HepG2 (cell line): Measurements from ENCODE around the gene ILRUN. TPM values are rescaled to one million over a fixed set of nuclear protein-coding genes. Genes with fewer than 3 reads are reported as not detected.
A peak's percentile ranks its signal among the peaks of the same experiment; 100 is the strongest.
"Not testable (repeated sequence)": the region's sequence is repeated elsewhere in the genome, so short reads cannot be mapped to it uniquely, and the experiment has no call there.

ENCODE experiments used
- ATAC-seq: fragments of 200-7000 bp; cut with Tn5 transposase; 3 replicates; pipeline ENCODE4 v1.9.1; 2020; ENCODE audit warnings: mild to moderate bottlenecking, moderate library complexity
- BruUV-seq: library from RNA; stranded (reverse); fragments of 400-500 nt; replicated peaks from 2 replicates; lab custom pipeline; 2021; lab: Mats Ljungman, UMichigan
- CTCF ChIA-PET: fragments of 300-600 bp; formaldehyde crosslinking; extraction: SDS; loops from one replicate; lab custom pipeline; 2021; ENCODE audit warnings: low total read pairs, inconsistent platforms, low intra/inter-chr PET ratio; lab: Yijun Ruan, JAX
- POLR2A ChIA-PET: fragments of 350-600 bp; sonication (Branson Sonifier 250); formaldehyde crosslinking; loops from one replicate; lab custom pipeline; 2020; ENCODE audit warnings: antibody characterized with exemption, inconsistent platforms; lab: Yijun Ruan, JAX
- DNase-seq: peaks from one replicate; pipeline ENCODE4 v3.0.0-alpha.2; 2015; ENCODE audit warnings: low spot score
- FAIRE-seq: peaks from 3 replicates; lab custom pipeline; 2011; peaks lifted over from hg19 to GRCh38; lab: Jason Lieb, UNC
- H2AFZ ChIP-seq: one replicate; pipeline ENCODE4 v1.6.1; 2011; ENCODE audit warnings: low read length, inconsistent platforms
- H3K27ac ChIP-seq: fragments of 300-600 bp; 3 replicates; pipeline ENCODE4 v1.8.0; 2011; ENCODE audit warnings: mixed run types, mild to moderate bottlenecking, mixed read lengths, low read length, inconsistent platforms; ENCODE audit not compliant: insufficient read depth; ENCODE audit errors: extremely low read length
- H3K27me3 ChIP-seq, 2 experiments: fragments of 200-600 bp in 1 of 2; 2 replicates in 1 of 2; 3 replicates in 1 of 2; pipeline versions ENCODE4 v1.6.0 to v1.8.0; 2011; ENCODE audit warnings: low read length in 2 of 2, mild to moderate bottlenecking in 2 of 2, moderate library complexity in 2 of 2, inconsistent platforms in 1 of 2; ENCODE audit not compliant: insufficient read depth in 2 of 2, control insufficient read depth in 1 of 2
- H3K36me3 ChIP-seq, 2 experiments: fragments of 200-600 bp in 1 of 2; replicated peaks in 1 of 2; 2 replicates in 1 of 2; 3 replicates in 1 of 2; pipeline versions ENCODE4 v1.5.1 to v1.8.0; 2011; ENCODE audit warnings: low read length in 2 of 2, inconsistent platforms in 1 of 2; ENCODE audit not compliant: insufficient read depth in 2 of 2, control insufficient read depth in 1 of 2
- H3K4me1 ChIP-seq: 2 replicates; pipeline ENCODE4 v1.5.1; 2012; ENCODE audit warnings: low read length, inconsistent platforms; ENCODE audit not compliant: insufficient read depth
- H3K4me2 ChIP-seq: 2 replicates; pipeline ENCODE4 v1.6.0; 2011; ENCODE audit warnings: low read depth, low read length, inconsistent platforms
- H3K4me3 ChIP-seq, 3 experiments: fragments of 200-600 bp in 1 of 3; sonication (generic), shearing (Covaris generic) in 1 of 3; replicated peaks in 1 of 3; 2 replicates each; pipeline ENCODE4 v1.5.1; 2011 to 2016; ENCODE audit warnings: low read length in 3 of 3, inconsistent platforms in 2 of 3, low read depth in 2 of 3, mild to moderate bottlenecking in 2 of 3, control low read depth in 1 of 3, mixed read lengths in 1 of 3; ENCODE audit not compliant: insufficient read depth in 1 of 3
- H3K79me2 ChIP-seq: one replicate; pipeline ENCODE4 v1.6.1; 2011; ENCODE audit warnings: low read length, inconsistent platforms; ENCODE audit not compliant: insufficient read depth
- H3K9ac ChIP-seq: 2 replicates; pipeline ENCODE4 v1.6.0; 2011; ENCODE audit warnings: mild to moderate bottlenecking, low read depth, low read length, inconsistent platforms; ENCODE audit not compliant: insufficient read depth
- H3K9me3 ChIP-seq: 2 replicates; pipeline ENCODE4 v1.5.1; 2012; ENCODE audit warnings: mild to moderate bottlenecking, low read length
- H4K20me1 ChIP-seq: 2 replicates; pipeline ENCODE4 v1.6.0; 2011; ENCODE audit warnings: inconsistent platforms, mild to moderate bottlenecking, low read length, moderate library complexity; ENCODE audit not compliant: insufficient read depth
- CBX2 ChIP-seq, 2 experiments: fragments of 200-600 bp in 1 of 2; sonication (generic); formaldehyde crosslinking in 1 of 2; IDR thresholded peaks; 2 replicates each; pipeline versions ENCODE4 v1.7.0 to v1.8.1; 2018 to 2022; ENCODE audit warnings: low read depth in 2 of 2, low read length in 1 of 2, mild to moderate bottlenecking in 1 of 2, missing genetic modification reagents in 1 of 2
- CEBPB ChIP-seq: IDR thresholded peaks from 2 replicates; pipeline ENCODE4 v1.6.1; 2011; ENCODE audit warnings: low read depth, low read length, improper control_type of control experiment, borderline replicate concordance
- CEBPG ChIP-seq: IDR thresholded peaks from 2 replicates; pipeline ENCODE4 v1.6.1; 2016
- ZNF460 ChIP-seq: sonication (generic); formaldehyde crosslinking; IDR thresholded peaks from 2 replicates; pipeline ENCODE4 v1.5.1; 2020; ENCODE audit warnings: missing genetic modification reagents, mild to moderate bottlenecking, borderline replicate concordance
- ZNF674 ChIP-seq: sonication (generic); formaldehyde crosslinking; IDR thresholded peaks from 2 replicates; pipeline ENCODE4 v1.5.0; 2020; ENCODE audit warnings: low read depth, mild to moderate bottlenecking, missing genetic modification reagents
- WGBS: methylation state at CpG from one replicate; pipeline ENCODE4 v1.1.6; 2017; ENCODE audit warnings: low lambda C conversion rate; 5-methylcytosine and 5-hydroxymethylcytosine counted together
- in situ Hi-C: cut with HindIII; loops from 2 replicates; pipeline ENCODE4 v1.10.0; 2017; ENCODE audit warnings: low pct_unique_long_range_greater_than_20kb; ENCODE audit not compliant: extremely low pct_ligation_motif_present
- intact Hi-C: fragments of 100-400 bp; cut with micrococcal nuclease; formaldehyde crosslinking; loops from one replicate; pipeline ENCODE4 v1.10.0; 2022; ENCODE audit not compliant: unreplicated experiment
- polyA plus RNA-seq, 8 experiments: library from polyadenylated mRNA; depleted of rRNA in 3 of 8; stranded (reverse) in 7 of 8; unstranded in 1 of 8; fragments of >200 nt; fragmentation: Illumina TruSeq in 4 of 8; extraction: Trizol in 4 of 8; gene quantifications; 2 replicates each; pipeline versions ENCODE4 v1.2.1 to v1.2.3, GENCODE V29; 2011 to 2016; ENCODE audit warnings: low read depth in 4 of 8, missing spikeins in 1 of 8, mixed read lengths in 1 of 8; ENCODE audit not compliant: insufficient read depth in 1 of 8
- total RNA-seq, 5 experiments: library from RNA; depleted of rRNA; stranded (reverse); fragments of >200 nt; fragmentation: Illumina TruSeq; extraction: Trizol; gene quantifications; 2 replicates each; pipeline ENCODE4 v1.2.3, GENCODE V29; 2016; ENCODE audit warnings: low read depth in 1 of 5
- TF ChIP-seq, protein P1 (sequence below): sonication (generic); formaldehyde crosslinking; IDR thresholded peaks from 2 replicates; pipeline ENCODE4 v1.5.0; 2020; ENCODE audit warnings: mild to moderate bottlenecking, missing genetic modification reagents

ILRUN gene
- total and polyA plus RNA-seq, 2 of the 13 experiments (the other 11 are each of a cell fraction or from before 2014, with no cell fraction given) = 45.5 to 66.6 TPM

- BruUV-seq = no TSS peak
- Histone ChIP-seq H3K9ac (no peak overlapping the region), H2AFZ (no peak overlapping the region), H4K20me1 (no peaks in the 10 kb centered on the region), H3K4me3 (no peak overlapping the region), H3K4me2 (no peak overlapping the region), H3K79me2 (no peaks in the 10 kb centered on the region), H3K9me3 (no peaks in the 10 kb centered on the region), H3K4me1 (peaks cover 47% of the 10 kb centered on the region), H3K27ac (no peak overlapping the region), H3K36me3 (no peaks in the 10 kb centered on the region), H3K27me3 (peaks cover 3 to 4% of the 10 kb centered on the region in 2 experiments; a peak in 1 of 5 replicates)
- no peak for DNase-seq
- POLR2A ChIA-PET = interaction anchor here (0.7 to 1.5 kb wide), 3 partner anchors 8 to 28 kb away, joined by 3 to 4 read pairs (median 3); partner anchors contain the start of gene ILRUN
- 63% methylated on average over 4 of the region's 4 CpGs for WGBS
- TF ChIP-seq, protein P1, sequence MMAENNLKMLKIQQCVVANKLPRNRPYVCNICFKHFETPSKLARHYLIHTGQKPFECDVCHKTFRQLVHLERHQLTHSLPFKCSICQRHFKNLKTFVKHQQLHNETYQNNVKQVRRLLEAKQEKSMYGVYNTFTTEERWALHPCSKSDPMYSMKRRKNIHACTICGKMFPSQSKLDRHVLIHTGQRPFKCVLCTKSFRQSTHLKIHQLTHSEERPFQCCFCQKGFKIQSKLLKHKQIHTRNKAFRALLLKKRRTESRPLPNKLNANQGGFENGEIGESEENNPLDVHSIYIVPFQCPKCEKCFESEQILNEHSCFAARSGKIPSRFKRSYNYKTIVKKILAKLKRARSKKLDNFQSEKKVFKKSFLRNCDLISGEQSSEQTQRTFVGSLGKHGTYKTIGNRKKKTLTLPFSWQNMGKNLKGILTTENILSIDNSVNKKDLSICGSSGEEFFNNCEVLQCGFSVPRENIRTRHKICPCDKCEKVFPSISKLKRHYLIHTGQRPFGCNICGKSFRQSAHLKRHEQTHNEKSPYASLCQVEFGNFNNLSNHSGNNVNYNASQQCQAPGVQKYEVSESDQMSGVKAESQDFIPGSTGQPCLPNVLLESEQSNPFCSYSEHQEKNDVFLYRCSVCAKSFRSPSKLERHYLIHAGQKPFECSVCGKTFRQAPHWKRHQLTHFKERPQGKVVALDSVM = peak; percentile 35; the same call in 1 of the 2 replicates
- TF ChIP-seq ZNF674 (CRISPR knock-in tag) = no peak
- no peak for FAIRE-seq
- in situ Hi-C loops (no loop called here), intact Hi-C loops (no loop called here)
- CTCF ChIA-PET = no interaction called here
- ATAC-seq = no peak
These were observed 18.1 kb upstream of the ILRUN start for GRCh38 chr6:34714663-34715062.

GRCh38 chr6:34712881-34713280 lies 16.3 kb upstream of the ILRUN start:
- H3K27ac ChIP-seq; in situ Hi-C loops; H3K4me3 ChIP-seq; CTCF ChIA-PET; H3K27me3 ChIP-seq; H3K79me2 ChIP-seq; BruUV-seq; H3K9me3 ChIP-seq; POLR2A ChIA-PET; H2AFZ ChIP-seq; FAIRE-seq; H3K9ac ChIP-seq; ATAC-seq; intact Hi-C loops; H4K20me1 ChIP-seq; H3K36me3 ChIP-seq; DNase-seq; TF ChIP-seq CBX2 (CRISPR knock-in tag; IDR thresholded peaks at IDR 0.05; ENCODE audit: low read depth): not testable (repeated sequence)
- WGBS = 29% methylated on average over 7 of the region's 7 CpGs
- TF ChIP-seq CBX2 (IDR thresholded peaks at IDR 0.05; ENCODE audit: low read depth, low read length) = 0 out of 2 replicates have a peak, but pooled peaks have one; percentile 45
- 0 out of 2 replicates have a peak, but pooled peaks have one; percentile 7 for TF ChIP-seq CEBPG (CRISPR knock-in tag)
- TF ChIP-seq CEBPB = 0 out of 2 replicates have a peak, but pooled peaks have one; percentile 5
- TF ChIP-seq ZNF460 (CRISPR knock-in tag) = 0 out of 2 replicates have a peak, but pooled peaks have one; percentile 4
- Histone ChIP-seq H3K4me1 (peaks cover 46% of the 10 kb centered on the region), H3K4me2 (peak overlapping the region; percentile 40; the same call in 1 of the 2 replicates)
